Lung (tissue), 12 donors: ENCODE data around the gene SMG6. TPM values are rescaled to one million over a fixed set of nuclear protein-coding genes. Genes with fewer than 3 reads are reported as not detected.

Experiments
- ATAC-seq: fragments of 200-7000 bp; cut with Tn5 transposase; one replicate; pipeline ENCODE4 v1.9.1; 2020; ENCODE audit warnings: moderate number of reproducible peaks; ENCODE audit not compliant: insufficient read depth, low FRiP score
- DNase-seq, 3 donors: peaks; one replicate each; pipeline ENCODE4 v3.0.0-alpha.2; 2013 to 2017
- H3K27ac ChIP-seq, 2 donors: one replicate each; pipeline ENCODE4 v1.5.1; 2013; ENCODE audit warnings: mild to moderate bottlenecking in 2 of 2, moderate library complexity in 2 of 2, control low read depth in 1 of 2, inconsistent platforms in 1 of 2, low read depth in 1 of 2, low read length in 1 of 2
- H3K27me3 ChIP-seq, 3 donors: one replicate each; pipeline ENCODE4 v1.5.1; 2013; ENCODE audit warnings: low read length in 2 of 3; ENCODE audit not compliant: control insufficient read depth in 3 of 3, insufficient read depth in 3 of 3
- H3K36me3 ChIP-seq, 4 donors: one replicate each; pipeline ENCODE4 v1.5.1; 2013; ENCODE audit warnings: low read length in 4 of 4, mild to moderate bottlenecking in 1 of 4, moderate library complexity in 1 of 4; ENCODE audit not compliant: control insufficient read depth in 4 of 4, insufficient read depth in 4 of 4
- H3K4me1 ChIP-seq, 5 donors: one replicate each; pipeline ENCODE4 v1.5.1; 2013; ENCODE audit warnings: low read length in 5 of 5, mild to moderate bottlenecking in 2 of 5, moderate library complexity in 1 of 5; ENCODE audit not compliant: control insufficient read depth in 5 of 5, insufficient read depth in 5 of 5
- H3K4me3 ChIP-seq: one replicate; pipeline ENCODE4 v1.5.1; 2013; ENCODE audit warnings: mild to moderate bottlenecking, control low read depth, moderate library complexity
- H3K9ac ChIP-seq, 2 donors: one replicate each; pipeline ENCODE4 v1.5.1; 2013; ENCODE audit warnings: low read length in 2 of 2, control low read depth in 1 of 2; ENCODE audit not compliant: insufficient read depth in 1 of 2
- H3K9me3 ChIP-seq, 4 donors: one replicate each; pipeline ENCODE4 v1.5.1; 2013; ENCODE audit warnings: low read length in 3 of 4, mild to moderate bottlenecking in 1 of 4, moderate library complexity in 1 of 4; ENCODE audit not compliant: control insufficient read depth in 4 of 4, insufficient read depth in 3 of 4
- WGBS, 2 donors: extraction: QIAGEN DNeasy Blood & Tissue Kit; methylation state at CpG; one replicate each; pipeline ENCODE4 v1.1.7; 2013; 5-methylcytosine and 5-hydroxymethylcytosine counted together
- polyA plus RNA-seq, 2 donors: library from polyadenylated mRNA; stranded (reverse); fragments of 200-250 nt; gene quantifications; one replicate each; pipeline ENCODE4 v1.2.1, GENCODE V29; 2013
- total RNA-seq, 2 donors: library from RNA; depleted of rRNA in 1 of 2; stranded (reverse); fragments of >200 nt in 1 of 2; gene quantifications; one replicate each; pipeline ENCODE4 v1.2.1, GENCODE V29; 2014 to 2021
- TF ChIP-seq, protein P1 (sequence below): IDR thresholded peaks from 2 replicates; pipeline ENCODE4 v1.5.1; 2012; ENCODE audit warnings: mild to moderate bottlenecking; ENCODE audit errors: control extremely low read depth, extremely low read depth
- donor health status: control.
- donor health status: control.
- donor health status: Bipolar disorder and iron deficiency.
- donor health status: healthy.
- donor health status: DM: yes; HTN: yes; CAD: no.

SMG6 gene
- total and polyA plus RNA-seq, 4 donors = 17.6 to 45.1 (median 28.9) TPM

- peaks cover 0 to 18% (median 9%) of the 10 kb centered on the region in 4 donors for H3K36me3 ChIP-seq
- ATAC-seq = peak; percentile 10
- TF ChIP-seq, protein P1, sequence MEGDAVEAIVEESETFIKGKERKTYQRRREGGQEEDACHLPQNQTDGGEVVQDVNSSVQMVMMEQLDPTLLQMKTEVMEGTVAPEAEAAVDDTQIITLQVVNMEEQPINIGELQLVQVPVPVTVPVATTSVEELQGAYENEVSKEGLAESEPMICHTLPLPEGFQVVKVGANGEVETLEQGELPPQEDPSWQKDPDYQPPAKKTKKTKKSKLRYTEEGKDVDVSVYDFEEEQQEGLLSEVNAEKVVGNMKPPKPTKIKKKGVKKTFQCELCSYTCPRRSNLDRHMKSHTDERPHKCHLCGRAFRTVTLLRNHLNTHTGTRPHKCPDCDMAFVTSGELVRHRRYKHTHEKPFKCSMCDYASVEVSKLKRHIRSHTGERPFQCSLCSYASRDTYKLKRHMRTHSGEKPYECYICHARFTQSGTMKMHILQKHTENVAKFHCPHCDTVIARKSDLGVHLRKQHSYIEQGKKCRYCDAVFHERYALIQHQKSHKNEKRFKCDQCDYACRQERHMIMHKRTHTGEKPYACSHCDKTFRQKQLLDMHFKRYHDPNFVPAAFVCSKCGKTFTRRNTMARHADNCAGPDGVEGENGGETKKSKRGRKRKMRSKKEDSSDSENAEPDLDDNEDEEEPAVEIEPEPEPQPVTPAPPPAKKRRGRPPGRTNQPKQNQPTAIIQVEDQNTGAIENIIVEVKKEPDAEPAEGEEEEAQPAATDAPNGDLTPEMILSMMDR = no peak
- peak in 2 of 3 donors; percentile 74 to 77 for DNase-seq
- H3K9me3 ChIP-seq = peaks cover 0 to 5% (median 0%) of the 10 kb centered on the region in 4 donors
- H3K4me3 ChIP-seq = no peak overlapping the region
- peak overlapping the region in 1 of 2 donors; percentile 51 for H3K9ac ChIP-seq
- 69 to 76% methylated on average over 8 of the region's 8 CpGs for WGBS, 2 donors
- no peaks in the 10 kb centered on the region for H3K27me3 ChIP-seq
- peak overlapping the region; percentile 58 to 90 for H3K27ac ChIP-seq
- H3K4me1 ChIP-seq = peaks cover 28 to 60% (median 43%) of the 10 kb centered on the region in 5 donors
Measured at GRCh38 chr17:2181897-2182448, 121.6 kb downstream of the SMG6 start.

- Histone ChIP-seq H3K9ac (peak overlapping the region in 1 of 2 donors; percentile 51), H3K9me3 (peaks cover 0 to 5% (median 0%) of the 10 kb centered on the region in 4 donors), H3K4me3 (no peak overlapping the region), H3K27me3 (no peaks in the 10 kb centered on the region), H3K4me1 (peaks cover 32 to 66% (median 44%) of the 10 kb centered on the region in 5 donors), H3K27ac (peak overlapping the region; percentile 86 to 90), H3K36me3 (peaks cover 0 to 14% (median 6%) of the 10 kb centered on the region in 4 donors)
- TF ChIP-seq, protein P1 = no peak
- ATAC-seq = peak; percentile 28
- 60 to 76% methylated on average over 13 of the region's 13 CpGs for WGBS, 2 donors
- DNase-seq = peak; percentile 81 to 88 (median 85)
Measured at GRCh38 chr17:2181206-2181896, 122.2 kb downstream of the SMG6 start.

DNA sequence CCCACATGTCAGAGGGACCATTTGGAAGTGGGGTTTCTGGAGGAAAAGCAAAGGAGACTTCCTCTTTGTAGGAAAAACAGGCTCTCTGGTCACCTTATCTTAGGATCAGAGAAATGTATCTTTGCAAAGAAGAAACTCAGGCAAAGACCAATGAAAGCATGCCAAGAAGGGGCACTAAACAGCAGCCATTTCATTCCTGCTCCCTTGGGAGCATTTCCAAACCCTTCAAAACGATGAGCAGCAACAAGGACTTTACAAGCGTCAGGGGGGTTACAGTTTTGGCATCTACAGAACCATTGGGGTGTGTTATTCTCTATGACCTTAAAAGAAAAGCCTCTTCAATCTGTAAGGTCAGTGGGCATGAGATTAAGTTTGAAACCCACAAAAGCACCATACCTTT is 122.8 kb downstream of the SMG6 start:
- no peak for ATAC-seq
- no peak for DNase-seq
- Histone ChIP-seq H3K4me3 (no peak overlapping the region), H3K27ac (peak overlapping the region; percentile 29 to 90), H3K36me3 (peaks cover 0 to 11% (median 3%) of the 10 kb centered on the region in 4 donors), H3K9me3 (peaks cover 0 to 5% (median 0%) of the 10 kb centered on the region in 4 donors), H3K9ac (no peak overlapping the region), H3K27me3 (no peaks in the 10 kb centered on the region), H3K4me1 (peaks cover 36 to 72% (median 49%) of the 10 kb centered on the region in 5 donors)
- WGBS, 2 donors = 70 to 79% methylated on average over 2 of the region's 2 CpGs
- TF ChIP-seq, protein P1 = no peak
